Astrocyte of the spinal cord (primary cell): ENCODE results near the gene LRP1-AS.

ENCODE experiments used
- DNase-seq: peaks from one replicate; pipeline ENCODE4 v3.0.0; 2011; ENCODE audit warnings: low read depth, low spot score
- H3K4me3 ChIP-seq: 2 replicates; pipeline ENCODE4 v1.5.1; 2011; ENCODE audit warnings: low read depth, mild to moderate bottlenecking, low read length, moderate library complexity
- CTCF ChIP-seq: IDR thresholded peaks from 2 replicates; pipeline ENCODE4 v1.5.1; 2012; ENCODE audit warnings: low read depth, mild to moderate bottlenecking, low read length, inconsistent platforms
- in situ Hi-C: cut with HindIII; loops from 2 replicates; pipeline ENCODE4 v1.10.0; 2017; ENCODE audit warnings: low sequenced_read_pairs

Gene LRP1-AS

GRCh38 chr12:57097554-57097835 is 49.9 kb downstream of the LRP1-AS start:
- no peak overlapping the region for H3K4me3 ChIP-seq
- no peak for DNase-seq
- TF ChIP-seq CTCF = no peak
- in situ Hi-C loops = no loop called here

DNA sequence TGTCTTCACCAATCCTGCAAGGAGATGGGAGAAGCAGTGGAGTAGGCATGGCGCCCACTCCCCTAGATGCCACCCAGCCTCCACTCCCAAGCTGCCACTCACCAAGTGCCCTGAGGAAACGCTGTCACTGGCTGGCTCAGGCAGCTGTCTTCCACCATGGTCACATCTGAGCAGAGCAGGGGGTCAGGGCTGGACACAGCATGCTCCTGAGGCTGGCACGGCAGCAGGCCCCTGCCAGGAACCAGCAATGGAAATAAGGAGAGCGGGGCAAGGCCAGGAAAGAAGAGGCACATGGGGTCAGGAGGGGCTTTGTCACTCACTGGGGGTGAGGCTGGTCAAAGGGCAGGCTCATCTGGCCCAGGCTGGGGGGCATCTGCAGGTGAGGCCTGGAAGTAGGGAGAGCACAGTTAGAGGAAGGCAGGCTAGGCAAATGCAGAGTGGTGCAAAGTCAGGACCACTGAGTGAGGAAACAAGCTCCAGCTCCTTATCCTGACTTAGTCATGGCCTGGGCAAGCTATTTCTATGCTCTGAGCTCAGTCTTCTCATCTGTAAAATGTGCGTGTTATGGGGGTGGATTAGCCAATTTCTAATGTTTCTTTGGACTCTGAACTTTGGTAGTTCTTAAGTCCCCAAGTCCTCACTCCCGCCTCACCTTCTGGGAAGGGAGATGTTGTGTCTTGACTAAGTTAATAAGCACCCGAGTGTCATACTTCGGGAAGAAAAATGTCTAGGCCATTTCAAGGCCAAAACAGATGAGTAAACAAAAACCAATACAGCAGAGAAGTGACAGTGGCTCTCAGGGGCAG is 50.5 kb downstream of the LRP1-AS start:
- in situ Hi-C loops = no loop called here

GRCh38 chr12:57096099-57096572 is 51.3 kb downstream of the LRP1-AS start:
- TF ChIP-seq CTCF = no peak
- no peak for DNase-seq
- H3K4me3 ChIP-seq = no peak overlapping the region
- in situ Hi-C loops = no loop called here

More for the DNA sequence above, 50.5 kb downstream of the LRP1-AS start:
- no peak overlapping the region for H3K4me3 ChIP-seq
- DNase-seq = no peak
- TF ChIP-seq CTCF = no peak

GRCh38 chr12:57095440-57095839 is 52.0 kb downstream of the LRP1-AS start:
- in situ Hi-C loops = no loop called here
- no peak for DNase-seq
- H3K4me3 ChIP-seq = no peak overlapping the region
- no peak for TF ChIP-seq CTCF
